H1 (cell line): Measurements from ENCODE around the gene ZNF385C. TPM values are rescaled to one million over a fixed set of nuclear protein-coding genes. Genes with fewer than 3 reads are reported as not detected.

Source experiments
- CTCF ChIA-PET: fragments of 300-600 bp; sonication (Branson Sonifier 250); formaldehyde crosslinking; loops from one replicate; lab custom pipeline; 2021; ENCODE audit not compliant: partially characterized antibody; lab: Charles Lee
- POLR2A ChIA-PET: fragments of 300-600 bp; sonication (Branson Sonifier 250); formaldehyde crosslinking; loops from one replicate; lab custom pipeline; 2021; ENCODE audit warnings: inconsistent platforms; ENCODE audit not compliant: partially characterized antibody; lab: Charles Lee
- DNase-seq, 2 experiments: peaks; one replicate each; pipeline versions ENCODE4 v3.0.0 to v3.0.0-alpha.2; 2010 to 2022; ENCODE audit warnings: low spot score in 2 of 2, low read depth in 1 of 2, mixed read lengths in 1 of 2
- FAIRE-seq: peaks from 2 replicates; lab custom pipeline; 2011; peaks lifted over from hg19 to GRCh38; lab: Jason Lieb, UNC
- H2AFZ ChIP-seq: 2 replicates; pipeline ENCODE4 v1.8.1; 2012; ENCODE audit warnings: low read length, inconsistent platforms
- H2AK5ac ChIP-seq: 2 replicates; pipeline ENCODE4 v1.6.1; 2013; ENCODE audit warnings: low read depth, low read length
- H2BK120ac ChIP-seq: replicated peaks from 2 replicates; pipeline ENCODE3; 2013; ENCODE audit warnings: low read depth, low read length, inconsistent platforms
- H2BK12ac ChIP-seq: 2 replicates; pipeline ENCODE4 v1.6.1; 2013; ENCODE audit warnings: low read depth, low read length
- H2BK15ac ChIP-seq: 2 replicates; pipeline ENCODE4 v1.6.1; 2013; ENCODE audit warnings: low read length
- H2BK20ac ChIP-seq: 2 replicates; pipeline ENCODE4 v1.6.1; 2013; ENCODE audit warnings: low read length
- H2BK5ac ChIP-seq: 2 replicates; pipeline ENCODE4 v1.6.1; 2013; ENCODE audit warnings: low read depth, low read length
- H3K14ac ChIP-seq: 2 replicates; pipeline ENCODE4 v1.6.1; 2013; ENCODE audit warnings: inconsistent platforms; ENCODE audit not compliant: insufficient read length
- H3K18ac ChIP-seq: 2 replicates; pipeline ENCODE4 v1.6.1; 2013; ENCODE audit warnings: low read length; ENCODE audit errors: extremely low read depth
- H3K23ac ChIP-seq: 2 replicates; pipeline ENCODE4 v1.6.1; 2013; ENCODE audit warnings: inconsistent platforms; ENCODE audit not compliant: insufficient read length
- H3K23me2 ChIP-seq: 2 replicates; pipeline ENCODE4 v1.6.1; 2013; ENCODE audit warnings: low read depth, low read length
- H3K27ac ChIP-seq: 2 replicates; pipeline ENCODE4 v1.6.1; 2011; ENCODE audit warnings: low read depth, low read length, inconsistent platforms
- H3K27me3 ChIP-seq, 4 experiments: replicated peaks in 1 of 4; 1 replicate in 1 of 4; 2 replicates in 3 of 4; pipeline versions ENCODE4 v1.6.1 to v1.8.1; 2011 to 2013; ENCODE audit warnings: low read length in 3 of 4, mild to moderate bottlenecking in 3 of 4, inconsistent platforms in 2 of 4, mixed read lengths in 2 of 4, moderate library complexity in 1 of 4; ENCODE audit not compliant: control insufficient read depth in 3 of 4, insufficient read depth in 3 of 4; ENCODE audit errors: extremely low read depth in 1 of 4
- H3K36me3 ChIP-seq, 4 experiments: 2 replicates each; pipeline versions ENCODE4 v1.6.1 to v1.8.1; 2011 to 2013; ENCODE audit warnings: mild to moderate bottlenecking in 4 of 4, low read length in 3 of 4, moderate library complexity in 2 of 4, control low read depth in 1 of 4, inconsistent platforms in 1 of 4; ENCODE audit not compliant: insufficient read depth in 4 of 4, control insufficient read depth in 2 of 4
- H3K4ac ChIP-seq: replicated peaks from 2 replicates; pipeline ENCODE3; 2013; ENCODE audit warnings: low read length, low read depth, mixed read lengths, inconsistent platforms; ENCODE audit not compliant: insufficient read length
- H3K4me1 ChIP-seq, 4 experiments: replicated peaks in 1 of 4; 1 replicate in 1 of 4; 2 replicates in 3 of 4; pipeline versions ENCODE4 v1.6.1 to v1.8.1; 2011 to 2013; ENCODE audit warnings: low read length in 3 of 4, inconsistent platforms in 2 of 4, mixed read lengths in 1 of 4; ENCODE audit not compliant: insufficient read depth in 4 of 4, control insufficient read depth in 3 of 4
- H3K4me2 ChIP-seq, 2 experiments: 2 replicates each; pipeline versions ENCODE4 v1.6.1 to v1.8.1; 2011 to 2013; ENCODE audit warnings: low read depth in 2 of 2, low read length in 2 of 2, control low read depth in 1 of 2, inconsistent platforms in 1 of 2, mild to moderate bottlenecking in 1 of 2; ENCODE audit not compliant: insufficient read depth in 1 of 2
- H3K4me3 ChIP-seq, 4 experiments: fragments of 200-600, 300-600 bp in 1 of 4; sonication (generic), shearing (Covaris generic), sonication (Bioruptor Twin) in 1 of 4; 2 replicates each; pipeline versions ENCODE4 v1.5.1 to v1.8.1; 2011 to 2016; ENCODE audit warnings: low read length in 4 of 4, low read depth in 3 of 4, control low read depth in 2 of 4, inconsistent platforms in 2 of 4, mild to moderate bottlenecking in 2 of 4, mixed read lengths in 1 of 4, moderate library complexity in 1 of 4; ENCODE audit not compliant: insufficient read depth in 2 of 4; ENCODE audit errors: extremely low read depth in 1 of 4
- H3K56ac ChIP-seq: replicated peaks from 2 replicates; pipeline ENCODE3; 2013; ENCODE audit warnings: low read depth, mild to moderate bottlenecking, mixed read lengths, low read length, inconsistent platforms; ENCODE audit not compliant: insufficient read length
- H3K79me1 ChIP-seq: 2 replicates; pipeline ENCODE4 v1.6.1; 2013; ENCODE audit warnings: low read depth, low read length, control low read depth
- H3K79me2 ChIP-seq, 2 experiments: 2 replicates each; pipeline versions ENCODE4 v1.6.1 to v1.8.1; 2012 to 2013; ENCODE audit warnings: low read length in 2 of 2, mild to moderate bottlenecking in 2 of 2, inconsistent platforms in 1 of 2; ENCODE audit not compliant: insufficient read depth in 2 of 2, control insufficient read depth in 1 of 2
- H3K9ac ChIP-seq, 4 experiments: replicated peaks in 1 of 4; 1 replicate in 1 of 4; 2 replicates in 3 of 4; pipeline versions ENCODE4 v1.6.1 to v1.8.1; 2011 to 2013; ENCODE audit warnings: low read depth in 3 of 4, low read length in 3 of 4, control low read depth in 2 of 4, mild to moderate bottlenecking in 2 of 4, moderate library complexity in 2 of 4, inconsistent platforms in 1 of 4; ENCODE audit errors: extremely low read depth in 1 of 4
- H3K9me3 ChIP-seq, 2 experiments: 2 replicates each; pipeline versions ENCODE4 v1.6.1 to v1.8.1; 2012 to 2013; ENCODE audit warnings: mild to moderate bottlenecking in 2 of 2, moderate library complexity in 2 of 2, control low read depth in 1 of 2, inconsistent platforms in 1 of 2, low read depth in 1 of 2, low read length in 1 of 2, mixed read lengths in 1 of 2; ENCODE audit not compliant: insufficient read depth in 2 of 2
- H4K20me1 ChIP-seq, 2 experiments: replicated peaks in 1 of 2; 2 replicates each; pipeline versions ENCODE3 to v1.8.1; 2011 to 2013; ENCODE audit warnings: inconsistent platforms in 2 of 2, low read length in 2 of 2, mild to moderate bottlenecking in 1 of 2; ENCODE audit not compliant: insufficient read depth in 2 of 2, control insufficient read depth in 1 of 2
- H4K5ac ChIP-seq: 2 replicates; pipeline ENCODE4 v1.6.1; 2013; ENCODE audit warnings: low read length, low read depth, mixed read lengths, inconsistent platforms; ENCODE audit not compliant: insufficient read length
- H4K8ac ChIP-seq: 2 replicates; pipeline ENCODE4 v1.8.0; 2013; ENCODE audit warnings: mild to moderate bottlenecking, moderate library complexity, low read length, inconsistent platforms; ENCODE audit not compliant: insufficient read depth; ENCODE audit errors: extremely low read depth
- H4K91ac ChIP-seq: replicated peaks from 2 replicates; pipeline ENCODE3; 2013; ENCODE audit warnings: low read length, mixed read lengths, inconsistent platforms; ENCODE audit not compliant: insufficient read length
- CBX5 ChIP-seq: fragments of 300-800, 300-1000 bp; sonication (generic); IDR thresholded peaks from 2 replicates; pipeline ENCODE4 v1.7.1; 2016; ENCODE audit warnings: antibody characterized with exemption, low read length, low read depth
- EP300 ChIP-seq, 2 experiments: IDR thresholded peaks; 1 replicate in 1 of 2; 2 replicates in 1 of 2; pipeline ENCODE4 v1.6.1; 2011 to 2012; ENCODE audit warnings: low read depth in 2 of 2, low read length in 2 of 2, mild to moderate bottlenecking in 2 of 2, borderline replicate concordance in 1 of 2, inconsistent platforms in 1 of 2, moderate library complexity in 1 of 2
- POLR2AphosphoS5 ChIP-seq: IDR thresholded peaks from 2 replicates; pipeline ENCODE4 v1.6.1; 2011; ENCODE audit warnings: low read depth, low read length
- SAP30 ChIP-seq: fragments of 300-600 bp; sonication (generic); IDR thresholded peaks from 2 replicates; pipeline ENCODE4 v1.7.1; 2012; ENCODE audit warnings: low read length, moderate library complexity, mild to moderate bottlenecking, inconsistent platforms; ENCODE audit not compliant: insufficient read depth, insufficient replicate concordance
- SRF ChIP-seq: IDR thresholded peaks from 2 replicates; pipeline ENCODE4 v1.6.1; 2011; ENCODE audit warnings: mild to moderate bottlenecking, low read depth, low read length, moderate library complexity
- WGBS, 2 experiments: shearing (Covaris generic) in 1 of 2; methylation state at CpG; one replicate each; pipeline versions ENCODE4 v1.1.6 to v1.1.7; 2013 to 2015; ENCODE audit warnings: low lambda C conversion rate in 2 of 2, mixed read lengths in 2 of 2, inconsistent platforms in 1 of 2, low coverage in 1 of 2, missing lambda C conversion rate in 1 of 2; ENCODE audit not compliant: insufficient replicate concordance in 2 of 2, insufficient coverage in 1 of 2, insufficient read length in 1 of 2; ENCODE audit errors: extremely low coverage in 1 of 2, missing lambda C conversion rate in 1 of 2; 5-methylcytosine and 5-hydroxymethylcytosine counted together
- polyA plus RNA-seq, 7 experiments: library from polyadenylated mRNA; depleted of rRNA in 3 of 7; stranded (reverse) in 5 of 7; unstranded in 2 of 7; fragments of >200 nt in 5 of 7; fragments of 200-250 nt in 2 of 7; gene quantifications; 1 replicate in 5 of 7; 2 replicates in 1 of 7; 4 replicates in 1 of 7; pipeline versions ENCODE4 v1.2.1 to v1.2.3, GENCODE V29; 2011 to 2013; ENCODE audit warnings: missing spikeins in 2 of 7, mixed read lengths in 2 of 7
- total RNA-seq: library from RNA; stranded (reverse); fragmentation: NEBNext Ultra II Directional; extraction: Animal tissue kit (Norgen Biotek cat#: 25700); gene quantifications from 2 replicates; pipeline ENCODE4 v1.2.1, GENCODE V29; 2021

The ZNF385C gene
- total and polyA plus RNA-seq, 2 of the 8 experiments (the other 6 are each of a cell fraction or from before 2014, with no cell fraction given) = 3.9 to 6.1 TPM

- CTCF ChIA-PET = interaction anchor here (0.6 to 39.4 kb wide), 8 partner anchors 8 to 64 kb away, joined by 3 to 1084 read pairs (median 36); partner anchors contain the start of genes DHX58, DNAJC7, HSPB9 and KAT2A
- H3K36me3 ChIP-seq = no peaks in the 10 kb centered on the region
- no peaks in the 10 kb centered on the region for H3K9me3 ChIP-seq
- H3K18ac ChIP-seq = no peak overlapping the region
- H4K20me1 ChIP-seq = no peaks in the 10 kb centered on the region
- H2AFZ ChIP-seq = no peak overlapping the region
- H4K5ac ChIP-seq = no peak overlapping the region
- H2BK120ac ChIP-seq = no peak overlapping the region
- H4K91ac ChIP-seq = no peak overlapping the region
- H3K23me2 ChIP-seq = peaks cover 6% of the 10 kb centered on the region; the same call in 1 of the 2 replicates
- H2BK5ac ChIP-seq = no peak overlapping the region
- H3K27me3 ChIP-seq = peaks cover 4 to 22% (median 18%) of the 10 kb centered on the region in 4 experiments
- H3K27ac ChIP-seq = no peak overlapping the region
- WGBS, 2 experiments = 83% methylated on average over 12 of the region's 12 CpGs; no CpG with 5 or more reads in 1 of the 2 experiments
- no peak overlapping the region for H4K8ac ChIP-seq
- H3K9ac ChIP-seq = no peak overlapping the region
- H3K79me1 ChIP-seq = no peaks in the 10 kb centered on the region; the same call in 1 of the 2 replicates
- H3K23ac ChIP-seq = no peak overlapping the region
- POLR2A ChIA-PET = interaction anchor here (0.7 to 1.6 kb wide), 2 partner anchors 13 to 40 kb away, joined by 3 to 4 read pairs; no protein-coding TSS in a partner anchor
- no peaks in the 10 kb centered on the region for H3K79me2 ChIP-seq
- H3K14ac ChIP-seq = no peak overlapping the region
- H3K4ac ChIP-seq = no peak overlapping the region
- H2BK20ac ChIP-seq = no peak overlapping the region
- H3K56ac ChIP-seq = no peak overlapping the region
- no peak overlapping the region for H2BK12ac ChIP-seq
- no peak overlapping the region for H2AK5ac ChIP-seq
- 0 out of 2 replicates have a peak overlapping the region, but pooled peaks have one; percentile 12 for H2BK15ac ChIP-seq
- H3K4me2 ChIP-seq = no peak overlapping the region
- DNase-seq (no peak), FAIRE-seq (no peak)
- H3K4me1 ChIP-seq = peaks cover 0 to 14% (median 9%) of the 10 kb centered on the region in 4 experiments; a peak in 6 of 7 replicates
- H3K4me3 ChIP-seq = no peak overlapping the region
- TF ChIP-seq EP300 (IDR thresholded peaks at IDR 0.05; ENCODE audit: borderline replicate concordance in 1 of 2, low read depth in 2 of 2, low read length in 2 of 2) (no peak), POLR2AphosphoS5 (no peak), SAP30 (no peak), CBX5 (no peak), SRF (no peak)
These were observed 3.8 kb downstream of the ZNF385C start for GRCh38 chr17:42094375-42095069.
